ENCODE measurements around the gene TRIM43B.
"Not testable (repeated sequence)": the region's sequence is repeated elsewhere in the genome, so short reads cannot be mapped to it uniquely, and the experiment has no call there.

The TRIM43B gene

DNA sequence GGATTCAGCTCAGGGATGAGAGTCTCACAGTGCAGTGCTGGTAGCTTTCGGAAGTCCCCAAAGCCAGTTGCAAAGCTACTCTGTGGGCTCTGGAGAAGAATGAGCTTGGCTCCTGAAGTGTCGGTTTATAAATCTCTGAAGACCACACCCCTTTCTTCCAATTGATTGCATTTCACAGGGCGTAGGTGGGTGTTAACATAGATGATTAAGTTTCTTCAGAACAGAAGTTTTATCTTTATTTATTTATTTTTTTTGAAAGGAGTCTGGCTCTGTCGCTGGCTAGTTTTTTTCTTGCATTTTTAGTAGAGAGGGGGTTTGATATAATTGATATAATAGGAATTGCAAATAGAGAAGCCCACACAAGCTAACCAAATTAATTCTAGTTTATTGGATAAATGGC is at the start of gene TRIM43B:
TRIM43B (minus strand) TSS at position 101 of the 400 bp plus-strand sequence. CDS start 2,040 bp downstream, outside the sequence.
- not testable (repeated sequence) for DNase-seq

GRCh38 chr2:95531254-95531771 is 46.8 kb upstream of the TRIM43B start:
- no peak for DNase-seq

DNA sequence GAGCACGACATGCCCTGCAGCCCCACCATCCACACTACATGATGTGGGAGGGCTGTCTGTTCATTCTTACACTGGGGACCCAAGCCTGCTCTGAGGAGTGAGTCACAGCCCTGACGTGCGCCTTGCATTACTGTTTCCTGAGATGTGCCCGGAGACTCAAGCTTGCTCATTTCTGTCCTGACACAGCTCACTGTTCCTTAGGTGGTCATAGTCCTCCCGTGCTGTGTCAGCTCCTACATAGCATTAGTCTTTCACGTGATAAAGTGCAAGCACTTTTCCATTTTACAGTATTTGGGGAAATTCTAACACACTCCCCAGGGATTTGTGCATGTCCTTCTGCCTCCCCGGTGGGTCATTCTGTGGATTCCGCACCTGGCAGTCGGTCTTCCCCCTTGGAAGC is 46.2 kb upstream of the TRIM43B start:
- DNase-seq: no peak

DNA sequence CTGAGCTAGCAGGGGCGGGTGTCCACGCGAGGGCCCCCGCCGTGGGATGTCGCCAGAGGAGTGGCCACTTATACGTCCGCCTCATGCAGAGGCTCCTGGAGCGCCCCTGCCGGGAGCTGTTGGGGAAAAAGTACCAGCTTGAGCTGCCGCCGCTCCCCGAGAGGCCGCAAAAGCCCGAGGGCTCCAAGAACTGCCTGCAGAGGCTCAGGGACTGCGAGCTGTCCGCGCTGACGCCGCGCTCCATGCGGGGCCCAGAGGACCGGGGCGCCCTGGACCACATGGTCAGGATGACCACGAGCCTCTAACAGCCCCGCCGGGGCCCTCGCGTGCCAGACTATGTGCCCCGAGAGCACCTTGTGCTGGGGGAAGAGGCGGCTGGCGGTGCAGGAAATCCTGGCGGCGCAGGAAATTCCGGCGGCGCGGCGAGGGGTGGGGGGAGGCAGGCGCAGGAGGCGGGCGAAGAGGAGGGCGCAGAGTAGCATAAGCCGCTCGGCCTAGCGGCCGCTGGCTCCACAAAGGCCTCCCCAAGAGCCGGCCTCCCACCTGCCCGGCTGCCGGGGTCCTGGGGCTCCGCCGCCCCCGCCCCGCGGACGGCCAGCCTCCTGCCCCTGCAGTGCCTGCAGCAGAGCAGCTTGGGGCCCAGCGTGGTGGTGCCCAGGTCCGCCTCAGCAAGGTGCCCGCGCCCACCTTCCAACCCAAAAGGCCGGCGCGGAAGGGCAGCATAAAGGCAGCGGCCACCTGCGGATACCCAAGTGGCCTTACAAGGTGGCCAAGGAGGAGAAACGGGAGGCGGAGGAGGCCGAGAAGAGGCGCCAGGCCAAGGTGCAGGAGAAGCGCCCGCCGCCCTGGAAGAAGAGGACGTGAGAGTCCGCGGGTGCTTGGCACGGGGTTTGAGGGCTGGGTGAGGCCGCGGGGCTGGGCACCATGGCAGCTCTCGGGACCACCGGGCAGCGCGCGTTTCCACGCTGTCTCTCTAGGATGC is 42.1 kb upstream of the TRIM43B start:
- DNase-seq: peak; percentile 65

GRCh38 chr2:95525294-95526035 is 40.9 kb upstream of the TRIM43B start:
- peak; percentile 54 for DNase-seq

- no peak for DNase-seq
Observed at GRCh38 chr2:95524195-95524594, 39.6 kb upstream of the TRIM43B start.

DNA sequence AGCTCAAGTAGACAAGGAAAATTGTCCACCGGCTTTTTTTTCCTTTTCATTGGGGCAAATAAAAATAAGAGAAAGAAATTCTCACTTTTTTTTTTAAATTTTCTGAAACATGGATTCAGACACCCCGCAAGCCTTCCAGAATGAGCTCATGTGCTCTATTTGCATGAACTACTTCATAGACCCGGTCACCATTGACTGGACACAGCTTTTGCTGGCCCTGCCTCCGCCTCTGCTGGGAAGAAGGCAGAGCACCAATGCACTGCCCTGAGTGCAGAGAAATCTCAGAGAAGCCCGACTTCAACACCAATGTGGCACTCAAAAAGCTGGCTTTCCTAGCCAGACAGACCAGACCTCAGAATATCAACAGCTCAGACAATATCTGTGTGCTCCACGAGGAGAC is 30.2 kb upstream of the TRIM43B start:
- no peak for DNase-seq

DNA sequence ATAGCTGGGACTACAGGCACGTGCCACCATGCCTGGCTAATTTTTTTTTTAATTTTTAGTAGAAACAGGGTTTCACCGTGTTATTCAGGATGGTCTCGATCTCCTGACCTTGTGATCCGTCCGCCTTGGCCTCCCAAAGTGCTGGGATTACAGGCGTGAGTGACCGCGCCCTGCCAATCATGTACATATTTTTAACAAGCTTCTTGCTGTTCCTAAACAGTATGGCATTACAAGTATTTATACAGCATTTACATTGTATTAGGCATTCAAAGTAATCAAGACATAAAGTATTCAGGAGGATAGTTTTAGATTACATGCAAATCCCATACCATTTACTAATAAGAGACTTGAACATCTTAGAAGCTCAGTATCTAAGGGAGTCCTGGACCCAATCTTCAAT is 29.7 kb upstream of the TRIM43B start:
- DNase-seq: not testable (repeated sequence)

DNA sequence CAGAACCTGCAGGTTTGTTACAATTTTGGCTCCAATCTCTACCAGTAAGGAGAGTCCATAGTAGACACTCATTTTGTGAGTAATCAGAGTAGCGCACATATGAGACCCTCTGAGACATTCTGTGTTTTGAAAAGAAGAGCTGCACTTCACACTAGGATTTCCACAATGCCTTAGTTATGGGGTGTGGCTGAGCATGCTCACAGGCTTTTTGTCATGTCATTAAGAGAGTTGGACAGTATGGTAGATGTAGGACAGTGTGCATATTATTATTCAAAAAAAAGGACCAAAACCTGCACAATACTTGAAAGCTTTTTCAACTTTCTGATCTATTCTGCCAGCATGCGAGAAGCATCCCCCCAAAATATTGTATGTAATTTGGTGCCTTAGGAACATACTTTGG is 24.9 kb upstream of the TRIM43B start:
- DNase-seq: no peak

DNA sequence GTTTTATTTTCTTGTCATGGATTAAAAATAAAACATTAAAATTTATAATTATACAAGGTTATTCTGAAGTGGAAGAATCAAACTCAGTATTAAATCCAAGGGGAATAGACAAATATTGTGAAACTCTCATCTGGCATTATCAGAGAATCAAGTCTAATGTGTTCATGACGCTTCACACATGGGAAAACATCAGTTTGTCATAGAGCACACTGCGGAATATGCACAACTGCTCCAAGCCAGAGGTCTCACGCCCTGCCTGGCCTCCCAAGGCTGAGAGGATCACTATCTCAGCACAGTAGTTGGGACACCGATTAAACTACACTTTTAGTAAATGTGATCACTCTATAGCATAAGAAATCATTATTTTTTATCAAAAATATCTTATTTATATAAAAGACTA is 20.7 kb upstream of the TRIM43B start:
- DNase-seq: no peak

GRCh38 chr2:95500854-95501253 is 16.3 kb upstream of the TRIM43B start:
- DNase-seq: no peak

GRCh38 chr2:95492076-95492475 is 7.5 kb upstream of the TRIM43B start:
- DNase-seq: not testable (repeated sequence)

GRCh38 chr2:95475025-95475424 is 9.5 kb downstream of the TRIM43B start:
- DNase-seq: not testable (repeated sequence)

- not testable (repeated sequence) for DNase-seq
Observed at GRCh38 chr2:95467984-95468383, 16.6 kb downstream of the TRIM43B start.

DNA sequence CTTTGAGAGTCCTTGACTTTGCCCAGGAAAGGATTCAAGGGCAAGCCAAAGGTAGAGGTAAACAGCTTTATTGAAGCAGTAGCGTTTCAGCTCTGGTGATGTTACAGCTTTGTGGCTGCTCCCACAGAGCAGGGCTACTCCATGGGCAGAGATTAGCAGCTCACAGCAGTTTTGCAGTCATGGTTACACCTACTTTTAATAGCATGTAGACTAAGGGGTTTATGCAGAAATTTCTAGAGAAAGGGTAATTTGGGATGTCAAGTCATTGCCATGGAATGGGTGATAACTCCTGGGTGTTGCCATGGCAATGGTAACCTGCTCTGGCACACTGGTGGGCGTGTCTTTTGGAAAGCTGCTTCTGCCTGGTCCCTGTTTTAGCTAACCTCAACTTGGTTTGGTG is 18.0 kb downstream of the TRIM43B start:
- DNase-seq: not testable (repeated sequence)

DNA sequence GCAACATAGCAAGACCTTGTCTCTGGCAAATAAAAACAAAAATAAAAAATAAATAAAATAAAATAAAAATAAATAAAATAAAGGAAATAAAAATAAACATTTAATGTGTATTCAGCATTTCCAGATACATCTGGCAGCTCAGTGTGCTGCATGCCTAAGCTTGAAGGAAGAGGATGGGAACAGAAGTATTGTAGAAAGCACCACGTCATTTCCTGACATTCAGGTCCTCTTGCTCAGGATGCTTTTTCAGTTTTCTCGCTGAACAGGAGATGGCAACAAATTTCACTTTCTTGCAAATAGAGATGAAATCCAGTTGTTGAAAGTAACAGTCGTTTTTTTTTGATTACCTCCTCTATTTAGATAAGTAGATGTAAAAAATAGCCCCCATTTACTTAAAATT is 21.3 kb downstream of the TRIM43B start:
- not testable (repeated sequence) for DNase-seq

DNA sequence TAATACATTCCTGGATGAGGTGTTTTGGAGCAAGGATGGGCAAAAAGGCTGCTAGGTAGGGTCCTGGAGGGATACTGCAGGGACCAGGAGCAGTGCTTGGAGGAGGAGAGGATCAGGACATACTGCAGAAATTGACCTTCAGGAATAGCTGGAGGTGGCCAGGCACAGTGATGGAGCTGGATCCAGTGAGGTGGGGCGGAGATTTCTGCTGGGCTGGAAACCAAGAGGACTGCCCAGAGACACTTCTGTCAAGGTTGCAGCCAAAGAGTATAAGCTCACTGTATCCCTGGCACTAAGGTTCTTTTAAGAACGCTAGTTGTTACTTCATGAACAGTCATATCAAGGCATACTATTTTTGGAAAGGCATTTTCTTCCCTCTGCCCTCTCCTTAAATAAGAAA is 39.2 kb downstream of the TRIM43B start:
- DNase-seq: not testable (repeated sequence)

GRCh38 chr2:95442474-95443099 is 42.0 kb downstream of the TRIM43B start:
- not testable (repeated sequence) for DNase-seq

DNA sequence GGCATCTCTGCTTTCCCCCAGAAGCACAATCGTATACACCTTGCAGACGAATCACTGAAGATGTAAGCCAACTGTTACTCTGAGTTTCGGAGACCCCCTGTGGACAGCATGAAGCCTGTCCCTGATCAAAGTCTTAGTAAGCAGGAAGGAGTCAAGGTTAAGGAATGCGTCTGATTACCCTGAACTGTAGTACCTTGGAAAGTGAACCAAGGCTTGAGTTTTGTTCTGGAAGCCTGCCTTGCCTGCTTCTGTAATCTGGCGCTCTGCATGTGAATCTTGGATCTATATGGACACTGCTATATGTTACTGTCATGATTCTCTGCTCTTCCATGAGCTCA is 48.7 kb downstream of the TRIM43B start:
- not testable (repeated sequence) for DNase-seq

DNA sequence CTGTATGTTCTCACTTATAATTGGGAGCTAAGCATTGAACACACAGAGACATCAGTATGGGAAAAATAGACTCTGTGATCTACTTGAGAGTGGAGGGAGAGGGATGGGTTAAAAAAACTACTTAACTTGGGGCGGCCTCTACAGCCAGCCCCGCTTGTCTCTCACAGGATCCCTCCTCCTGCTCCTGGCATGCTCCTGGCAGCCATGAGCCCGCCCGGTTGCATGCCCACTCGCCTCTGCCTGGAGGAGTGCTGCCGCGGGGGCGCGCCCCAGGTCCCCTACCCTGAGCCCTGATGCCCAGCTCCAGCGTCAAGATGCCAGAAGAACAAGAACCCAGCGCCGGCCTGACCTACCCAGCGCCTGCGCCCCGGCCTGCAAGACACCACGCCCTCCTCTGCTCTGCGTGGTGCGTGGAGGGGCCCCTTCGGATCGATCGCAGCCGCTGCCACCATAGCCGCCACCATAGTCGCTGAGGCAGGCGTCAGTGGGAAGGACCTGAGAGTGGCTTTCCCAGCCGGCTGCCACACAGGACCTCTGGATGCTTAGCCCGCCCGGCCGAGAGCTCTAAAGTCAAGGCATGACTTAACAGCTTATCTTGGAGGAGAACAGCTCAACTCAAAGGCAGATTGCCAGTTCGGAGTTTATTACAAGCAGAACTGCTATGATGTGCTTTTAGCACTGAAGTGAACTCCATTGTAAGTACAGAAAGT is 49.2 kb downstream of the TRIM43B start:
- not testable (repeated sequence) for DNase-seq

- DNase-seq: not testable (repeated sequence)
Observed at GRCh38 chr2:95434507-95435076, 50.0 kb downstream of the TRIM43B start.

GRCh38 chr2:95433973-95434372 is 50.6 kb downstream of the TRIM43B start:
- DNase-seq: not testable (repeated sequence)

All from DMS79 treated with DMSO at 0.1 percent for 48 hours (cell line).